GM19395 (cell line): Measurements from ENCODE around the gene CFAP97D1.
"Not testable (repeated sequence)": the region's sequence is repeated elsewhere in the genome, so short reads cannot be mapped to it uniquely, and the experiment has no call there.

Source experiments
- ATAC-seq: cut with Tn5 transposase; IDR thresholded peaks from one replicate; pipeline ENCODE4 v1.9.1; 2021; ENCODE audit warnings: mild to moderate bottlenecking, moderate library complexity; ENCODE audit not compliant: unreplicated experiment

CFAP97D1 gene

GRCh38 chr17:43792668-43793067, 12.4 kb downstream of the CFAP97D1 start:
- ATAC-seq = not testable (repeated sequence)

GRCh38 chr17:43798024-43798423, 17.8 kb downstream of the CFAP97D1 start:
- ATAC-seq = not testable (repeated sequence)

DNA sequence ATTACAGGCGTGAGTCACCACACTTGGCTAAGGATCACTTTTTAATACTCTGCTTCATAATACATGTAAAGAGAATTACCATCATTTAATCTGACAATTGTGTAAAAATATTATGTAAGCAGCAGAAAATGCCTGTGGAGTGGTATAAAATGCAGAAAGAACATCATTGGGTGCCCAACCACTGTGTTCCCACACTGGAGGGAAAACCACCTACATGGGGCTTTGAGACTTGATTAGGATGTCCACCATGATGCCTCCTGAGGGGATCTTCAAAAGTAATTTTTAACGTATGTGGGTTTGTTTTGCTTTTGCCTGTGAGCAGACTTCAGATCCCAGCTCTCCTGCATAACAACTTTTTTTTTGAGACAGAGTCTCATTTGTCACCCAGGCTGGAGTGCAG, 18.8 kb downstream of the CFAP97D1 start:
- ATAC-seq = no peak

- ATAC-seq = no peak
Observed at GRCh38 chr17:43800736-43801135, 20.5 kb downstream of the CFAP97D1 start.

- no peak for ATAC-seq
Observed at GRCh38 chr17:43801844-43802243, 21.6 kb downstream of the CFAP97D1 start.

- no peak for ATAC-seq
Observed at GRCh38 chr17:43803758-43804157, 23.5 kb downstream of the CFAP97D1 start.

- ATAC-seq = no peak
Observed at GRCh38 chr17:43805117-43805516, 24.9 kb downstream of the CFAP97D1 start.

GRCh38 chr17:43808076-43808475, 27.8 kb downstream of the CFAP97D1 start:
- no peak for ATAC-seq

GRCh38 chr17:43809121-43809520, 28.9 kb downstream of the CFAP97D1 start:
- ATAC-seq = no peak

DNA sequence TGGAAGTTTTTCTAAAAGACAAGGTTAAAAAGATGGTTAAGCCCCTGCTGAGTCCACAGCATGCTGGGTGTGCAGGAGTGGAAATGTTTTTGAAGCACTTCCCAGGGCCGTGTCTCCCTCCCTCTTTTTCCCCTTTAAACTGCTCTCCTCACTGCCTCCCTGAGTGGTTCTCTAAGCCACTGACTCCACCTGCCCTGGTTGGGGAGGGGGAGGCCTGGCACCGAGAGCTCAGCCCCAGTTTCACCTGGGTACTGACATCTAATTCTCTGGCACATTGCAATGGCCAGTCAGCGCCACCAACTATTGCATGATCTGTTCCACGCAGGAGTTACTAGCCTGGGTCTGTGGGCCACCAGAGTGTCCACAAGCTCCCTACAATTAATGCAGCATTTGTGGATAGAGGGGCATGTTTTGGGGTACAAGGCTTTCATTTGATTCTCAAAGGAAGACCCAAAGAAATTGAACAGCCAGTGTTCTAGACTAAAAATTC, 30.0 kb downstream of the CFAP97D1 start:
- no peak for ATAC-seq

DNA sequence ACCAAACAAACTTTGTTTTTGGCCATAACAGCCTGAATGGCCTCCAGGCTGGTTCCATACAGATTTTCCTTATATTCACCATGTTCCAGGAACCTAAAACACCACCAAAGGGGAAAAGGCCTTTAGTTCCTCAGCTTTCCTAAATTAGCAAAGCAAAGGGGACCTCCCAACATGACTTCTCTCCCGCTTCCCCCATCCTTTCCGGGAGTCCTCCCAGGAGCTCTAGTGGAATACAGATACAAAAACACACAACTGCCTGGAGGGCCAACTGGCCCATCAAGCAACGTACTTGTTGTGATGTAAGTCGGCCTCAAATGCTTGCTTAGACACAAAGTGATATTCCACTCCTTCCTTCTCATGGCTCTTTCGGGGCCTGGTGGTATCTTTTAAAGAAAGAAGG, 30.6 kb downstream of the CFAP97D1 start:
- ATAC-seq = no peak

- ATAC-seq = no peak
Observed at GRCh38 chr17:43812396-43813265, 32.4 kb downstream of the CFAP97D1 start.

GRCh38 chr17:43813386-43813785, 33.2 kb downstream of the CFAP97D1 start:
- ATAC-seq = no peak

GRCh38 chr17:43814026-43814425, 33.8 kb downstream of the CFAP97D1 start:
- ATAC-seq = no peak

GRCh38 chr17:43814714-43815113, 34.5 kb downstream of the CFAP97D1 start:
- ATAC-seq = no peak

DNA sequence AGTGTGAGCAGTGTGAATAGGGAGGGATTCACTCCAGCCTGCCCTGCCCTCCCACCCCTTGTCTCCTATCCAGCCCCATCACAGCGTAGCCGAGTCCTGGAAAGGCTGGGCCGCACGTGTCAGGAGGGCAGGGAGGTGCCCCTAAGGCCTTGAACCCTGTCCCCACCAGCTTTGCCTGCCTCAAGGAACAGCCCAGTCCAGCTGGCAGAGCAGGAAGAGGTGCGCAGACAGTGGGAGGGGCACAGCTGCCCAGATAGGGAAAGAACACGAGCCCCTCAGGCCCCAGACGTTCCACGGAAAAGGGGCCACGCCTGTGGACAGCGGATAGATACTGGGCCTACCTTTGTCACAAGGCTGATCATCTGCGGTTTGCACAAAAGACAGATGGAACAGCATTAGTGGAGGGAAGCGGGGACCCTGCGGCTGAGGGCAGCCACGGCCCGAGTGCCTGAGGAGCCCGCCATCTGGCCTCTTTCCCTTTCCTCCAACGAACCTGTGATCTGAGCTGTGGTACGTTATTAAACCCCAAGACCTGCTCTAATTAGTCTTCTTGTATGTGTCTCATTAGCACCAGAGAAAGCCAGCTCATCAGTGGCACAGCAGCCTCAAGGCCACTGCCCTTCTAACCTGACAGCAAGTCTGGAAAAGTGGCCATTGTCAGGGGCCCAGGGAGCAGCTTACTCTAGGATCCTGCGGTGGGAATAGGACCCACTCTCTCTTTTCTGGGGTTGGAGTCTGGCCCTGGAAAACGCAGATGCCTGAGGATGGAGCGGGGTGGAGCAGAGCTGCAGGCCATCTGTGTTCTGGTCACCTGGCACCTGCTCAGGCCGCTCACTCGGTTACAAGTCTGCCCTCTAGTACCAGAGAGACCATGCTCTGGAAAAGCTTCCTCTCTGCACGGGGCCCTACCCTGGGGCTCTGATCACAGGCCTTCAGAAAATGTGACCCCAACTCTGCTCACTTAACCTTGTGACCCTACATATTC, 36.4 kb downstream of the CFAP97D1 start:
- ATAC-seq = no peak

GRCh38 chr17:43817826-43818225, 37.6 kb downstream of the CFAP97D1 start:
- ATAC-seq = no peak

- ATAC-seq = no peak
Observed at GRCh38 chr17:43818966-43819365, 38.7 kb downstream of the CFAP97D1 start.

- ATAC-seq = no peak
Observed at GRCh38 chr17:43820759-43821158, 40.5 kb downstream of the CFAP97D1 start.

DNA sequence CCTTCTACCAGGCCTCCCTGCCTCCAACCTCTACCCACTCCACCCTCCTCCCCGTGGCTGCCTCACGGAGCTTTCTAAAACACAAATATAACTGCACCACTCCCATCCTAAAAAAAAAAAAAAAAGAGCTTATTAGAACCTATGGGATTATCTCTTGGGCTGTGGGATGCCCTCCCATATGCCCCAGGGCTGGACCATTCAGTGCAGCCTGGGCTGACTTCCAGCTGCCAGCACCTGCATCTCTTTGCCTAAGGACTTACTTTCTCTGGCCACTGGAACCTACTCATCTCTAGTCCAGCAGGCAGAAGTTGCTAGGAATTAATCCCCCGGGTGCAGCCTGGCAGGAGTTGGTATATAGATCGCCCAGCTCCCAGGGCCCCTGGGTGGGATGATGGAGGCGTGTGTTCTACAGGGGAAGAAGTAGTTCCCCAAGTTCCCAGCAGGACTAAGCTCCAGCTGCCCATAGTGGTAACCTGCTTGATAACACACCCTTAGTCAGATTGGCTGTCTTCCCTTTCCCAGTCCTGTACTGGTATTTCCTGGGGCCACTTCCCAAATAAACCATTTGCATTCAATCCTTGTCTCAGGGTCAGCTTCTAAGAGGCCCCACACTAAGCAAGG, 42.4 kb downstream of the CFAP97D1 start:
- no peak for ATAC-seq
